Measurements from ENCODE around the gene GSG1L2.

DNA sequence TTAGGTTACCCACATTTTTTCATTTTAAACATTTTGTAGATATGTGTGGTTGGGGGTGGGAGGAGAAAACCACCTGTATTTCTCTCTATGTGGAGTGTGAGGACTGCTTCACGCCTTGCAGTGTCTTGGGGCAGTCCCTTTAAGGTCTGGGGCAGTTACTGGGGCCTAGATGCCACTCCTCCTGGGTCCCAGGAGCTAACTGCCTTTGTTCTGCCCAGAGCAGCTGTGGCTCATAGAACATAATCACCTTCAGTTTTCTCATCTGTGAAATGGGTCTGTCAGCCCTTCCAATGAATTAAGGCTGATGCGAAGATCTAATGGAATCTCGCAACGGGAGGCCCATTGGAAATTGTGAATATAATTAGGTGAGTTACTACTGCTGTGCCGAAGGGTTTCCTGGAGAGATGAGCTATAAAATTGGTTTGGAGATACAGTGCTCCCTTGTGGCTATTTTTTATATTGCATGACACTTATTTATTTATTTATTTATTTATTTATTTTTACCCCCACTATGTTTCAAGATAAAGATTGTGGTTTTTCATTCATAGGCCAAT lies 53.4 kb downstream of the GSG1L2 start:
- TF ChIP-seq GATA2 (IDR thresholded peaks at IDR 0.05; ENCODE audit: low read depth, low read length) (no peak), GATA3 (IDR thresholded peaks at IDR 0.05; ENCODE audit: low read depth, low read length) (no peak)
